HG03039 (cell line): ENCODE measurements around the gene EXOC3L2.

ENCODE experiments used
- ATAC-seq: cut with Tn5 transposase; IDR thresholded peaks from one replicate; pipeline ENCODE4 v1.9.1; 2021; ENCODE audit warnings: mild to moderate bottlenecking, moderate library complexity; ENCODE audit not compliant: unreplicated experiment

The EXOC3L2 gene

DNA sequence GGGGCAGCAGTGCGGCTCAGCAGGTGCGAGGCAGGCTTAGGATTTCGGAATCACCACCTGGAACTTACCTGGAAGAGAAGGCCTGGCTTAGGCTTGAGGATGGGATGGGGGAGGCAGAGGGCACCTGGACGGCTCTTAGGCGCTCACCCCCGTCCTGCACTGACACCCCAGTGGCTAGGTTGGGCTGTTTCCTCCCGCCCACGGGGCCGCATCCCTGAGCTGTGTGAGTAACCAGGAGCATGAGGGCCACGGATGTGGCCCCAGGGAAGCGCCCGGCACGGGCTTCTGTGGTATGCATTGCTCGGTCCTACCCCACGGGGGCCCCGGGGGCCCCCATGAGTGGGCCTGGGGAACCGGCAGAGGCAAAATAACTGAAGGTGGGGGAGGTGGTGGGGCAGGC, 82.1 kb downstream of the EXOC3L2 start:
- no peak for ATAC-seq

DNA sequence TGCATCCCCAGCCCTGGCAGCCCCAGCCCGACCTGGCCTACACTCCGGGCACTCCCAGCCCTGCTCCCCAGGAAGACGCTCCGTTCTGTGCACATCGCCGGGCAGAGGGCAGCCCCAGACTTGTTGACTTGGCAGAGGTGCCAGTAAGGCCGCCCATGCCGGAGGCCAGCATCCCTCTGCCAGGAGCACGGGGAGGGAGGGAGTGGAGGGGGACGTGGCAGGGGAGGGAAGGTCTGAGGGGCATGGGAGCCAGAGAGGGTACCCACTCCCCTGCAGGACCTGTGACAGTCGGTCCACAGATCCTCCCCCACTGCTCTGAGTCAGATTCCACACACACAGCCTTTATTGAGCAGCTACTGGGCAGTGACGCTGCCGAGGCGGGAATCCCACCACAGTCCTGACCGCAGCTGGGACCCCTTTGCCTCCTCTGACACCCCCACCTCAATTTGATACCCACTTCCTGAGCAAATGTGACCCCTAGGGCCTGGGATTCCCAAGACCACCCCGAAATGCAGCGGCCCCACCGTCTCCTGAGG, 82.5 kb downstream of the EXOC3L2 start:
- ATAC-seq = no peak
